Common myeloid progenitor, CD34-positive (primary cell): ENCODE data around the gene PHACTR3.

Experiments
- CTCF ChIA-PET: fragments of 350-600 bp; sonication (Branson Sonifier 250); formaldehyde crosslinking; loops from one replicate; lab custom pipeline; 2021; ENCODE audit warnings: antibody characterized with exemption; lab: Charles Lee
- POLR2A ChIA-PET: fragments of 350-600 bp; sonication (Branson Sonifier 250); formaldehyde crosslinking; loops from one replicate; lab custom pipeline; 2021; ENCODE audit warnings: antibody characterized with exemption; lab: Charles Lee
- DNase-seq, 3 donors: peaks; one replicate each; pipeline versions ENCODE4 v3.0.0 to v3.0.0-alpha.2; 2013
- H3K27ac ChIP-seq, 2 experiments: 1 replicate in 1 of 2; 2 replicates in 1 of 2; pipeline ENCODE4 v1.7.0; 2013; ENCODE audit warnings: inconsistent platforms in 2 of 2, low read length in 2 of 2, mild to moderate bottlenecking in 2 of 2, low read depth in 1 of 2, moderate library complexity in 1 of 2; ENCODE audit not compliant: severe bottlenecking in 2 of 2, insufficient read depth in 1 of 2, poor library complexity in 1 of 2
- H3K27me3 ChIP-seq, 5 experiments: replicated peaks in 2 of 5; 1 replicate in 3 of 5; 2 replicates in 2 of 5; pipeline versions ENCODE4 v1.6.1 to v1.7.0; 2013; ENCODE audit warnings: low read length in 4 of 5, mild to moderate bottlenecking in 2 of 5, moderate library complexity in 2 of 5, inconsistent platforms in 1 of 5; ENCODE audit not compliant: insufficient read depth in 5 of 5, control insufficient read depth in 4 of 5
- H3K36me3 ChIP-seq, 4 experiments: 1 replicate in 2 of 4; 2 replicates in 2 of 4; pipeline versions ENCODE4 v1.6.1 to v1.7.0; 2013; ENCODE audit warnings: low read length in 3 of 4, control low read depth in 1 of 4, mild to moderate bottlenecking in 1 of 4; ENCODE audit not compliant: control insufficient read depth in 4 of 4, insufficient read depth in 4 of 4
- H3K4me1 ChIP-seq, 4 experiments: 1 replicate in 3 of 4; 2 replicates in 1 of 4; pipeline versions ENCODE4 v1.6.1 to v1.7.1; 2013; ENCODE audit warnings: low read length in 3 of 4, mild to moderate bottlenecking in 3 of 4, control low read depth in 1 of 4, inconsistent platforms in 1 of 4, moderate library complexity in 1 of 4; ENCODE audit not compliant: control insufficient read depth in 4 of 4, insufficient read depth in 4 of 4; ENCODE audit errors: control extremely low read depth in 1 of 4
- H3K4me3 ChIP-seq, 7 experiments: 1 replicate in 4 of 7; 2 replicates in 3 of 7; pipeline versions ENCODE4 v1.5.1 to v1.7.0; 2013; ENCODE audit warnings: mild to moderate bottlenecking in 7 of 7, low read length in 6 of 7, moderate library complexity in 6 of 7, inconsistent platforms in 2 of 7, low read depth in 2 of 7, control low read depth in 1 of 7; ENCODE audit not compliant: insufficient read depth in 4 of 7, control insufficient read depth in 1 of 7; ENCODE audit errors: extremely low read depth in 1 of 7
- H3K9me3 ChIP-seq, 5 experiments: 1 replicate in 4 of 5; 2 replicates in 1 of 5; pipeline versions ENCODE4 v1.6.1 to v1.7.1; 2013; ENCODE audit warnings: low read length in 4 of 5, mild to moderate bottlenecking in 2 of 5, inconsistent platforms in 1 of 5, low read depth in 1 of 5, moderate library complexity in 1 of 5; ENCODE audit not compliant: control insufficient read depth in 4 of 5, insufficient read depth in 2 of 5; ENCODE audit errors: control extremely low read depth in 1 of 5
- WGBS: methylation state at CpG from one replicate; pipeline ENCODE4 v1.1.5; 2013; ENCODE audit not compliant: insufficient coverage; 5-methylcytosine and 5-hydroxymethylcytosine counted together

PHACTR3 gene

GRCh38 chr20:59591061-59591460, 13.3 kb upstream of the PHACTR3 start:
- peaks cover 0 to 30% (median 4%) of the 10 kb centered on the region in 5 experiments for H3K27me3 ChIP-seq
- H3K4me3 ChIP-seq, result no peak overlapping the region
- H3K36me3 ChIP-seq, result no peaks in the 10 kb centered on the region
- CTCF ChIA-PET, result no interaction called here
- POLR2A ChIA-PET, result no interaction called here
- H3K27ac ChIP-seq, result no peak overlapping the region
- peaks cover 0 to 4% (median 0%) of the 10 kb centered on the region in 5 experiments for H3K9me3 ChIP-seq
- no peak for DNase-seq
- peaks cover 0 to 2% (median 0%) of the 10 kb centered on the region in 4 experiments for H3K4me1 ChIP-seq
- WGBS, result 96% methylated on average over 12 of the region's 12 CpGs

- Histone ChIP-seq H3K9me3 (no peaks in the 10 kb centered on the region), H3K27me3 (peaks cover 0 to 36% (median 11%) of the 10 kb centered on the region in 5 experiments), H3K36me3 (no peaks in the 10 kb centered on the region), H3K4me1 (no peaks in the 10 kb centered on the region), H3K4me3 (no peak overlapping the region), H3K27ac (no peak overlapping the region)
- DNase-seq, result no peak
- 81% methylated on average over 5 of the region's 5 CpGs for WGBS
- ChIA-PET CTCF (interaction anchor here (0.8 to 3.7 kb wide), 6 partner anchors 13 to 166 kb away, joined by 3 to 22 read pairs (median 3); no protein-coding TSS in a partner anchor), POLR2A (no interaction called here)
These were observed 7.7 kb upstream of the PHACTR3 start for GRCh38 chr20:59596690-59597089.

- no peaks in the 10 kb centered on the region for H3K4me1 ChIP-seq
- no peak for DNase-seq
- no CpG with 5 or more reads among the region's 1 CpG for WGBS
- H3K36me3 ChIP-seq, result no peaks in the 10 kb centered on the region
- no peaks in the 10 kb centered on the region for H3K9me3 ChIP-seq
- no peak overlapping the region for H3K27ac ChIP-seq
- POLR2A ChIA-PET, result no interaction called here
- no peak overlapping the region for H3K4me3 ChIP-seq
- CTCF ChIA-PET, result interaction anchor here (0.8 to 3.7 kb wide), 5 partner anchors 13 to 165 kb away, joined by 3 to 22 read pairs (median 4); no protein-coding TSS in a partner anchor
- H3K27me3 ChIP-seq, result peaks cover 0 to 42% (median 11%) of the 10 kb centered on the region in 5 experiments
These were observed 7.1 kb upstream of the PHACTR3 start for GRCh38 chr20:59597240-59597639.

GRCh38 chr20:59598625-59599310, 5.6 kb upstream of the PHACTR3 start:
- Histone ChIP-seq H3K9me3 (no peaks in the 10 kb centered on the region), H3K4me1 (no peaks in the 10 kb centered on the region), H3K27me3 (peaks cover 0 to 57% (median 14%) of the 10 kb centered on the region in 5 experiments), H3K4me3 (no peak overlapping the region), H3K36me3 (no peaks in the 10 kb centered on the region), H3K27ac (no peak overlapping the region)
- 26% methylated on average over 9 of the region's 13 CpGs for WGBS
- ChIA-PET CTCF (interaction anchor here (0.8 to 3.7 kb wide), 8 partner anchors 9 to 164 kb away, joined by 3 to 22 read pairs (median 4); no protein-coding TSS in a partner anchor), POLR2A (no interaction called here)
- peak; percentile 6 to 43 (median 36) for DNase-seq

GRCh38 chr20:59599941-59600340, 4.4 kb upstream of the PHACTR3 start:
- Histone ChIP-seq H3K27ac (no peak overlapping the region), H3K36me3 (no peaks in the 10 kb centered on the region), H3K4me1 (peaks cover 0 to 2% (median under 1%) of the 10 kb centered on the region in 4 experiments), H3K9me3 (no peaks in the 10 kb centered on the region), H3K4me3 (no peak overlapping the region), H3K27me3 (peaks cover 0 to 68% (median 13%) of the 10 kb centered on the region in 5 experiments)
- no peak for DNase-seq
- ChIA-PET CTCF (interaction anchor here (2.1 to 3.2 kb wide), 2 partner anchors 10 to 11 kb away, joined by 6 to 18 read pairs; no protein-coding TSS in a partner anchor), POLR2A (no interaction called here)
- WGBS, result 93% methylated on average over 3 of the region's 3 CpGs

GRCh38 chr20:59600472-59600871, 3.9 kb upstream of the PHACTR3 start:
- peaks cover 0 to 6% (median 3%) of the 10 kb centered on the region in 4 experiments for H3K4me1 ChIP-seq
- peaks cover 0 to 73% (median 14%) of the 10 kb centered on the region in 5 experiments for H3K27me3 ChIP-seq
- no peak overlapping the region for H3K4me3 ChIP-seq
- ChIA-PET POLR2A (interaction anchor here (0.6 kb wide), 1 partner anchor 320 kb away, joined by 5 read pairs; no protein-coding TSS in a partner anchor), CTCF (interaction anchor here (0.8 kb wide), 1 partner anchor 30 kb away, joined by 3 read pairs; no protein-coding TSS in a partner anchor)
- H3K9me3 ChIP-seq, result no peaks in the 10 kb centered on the region
- WGBS, result 50% methylated on average over 1 of the region's 5 CpGs
- no peak for DNase-seq
- H3K27ac ChIP-seq, result no peak overlapping the region
- H3K36me3 ChIP-seq, result no peaks in the 10 kb centered on the region

- POLR2A ChIA-PET, result no interaction called here
- CTCF ChIA-PET, result no interaction called here
- Histone ChIP-seq H3K4me3 (no peak overlapping the region), H3K27me3 (peaks cover 0 to 89% (median 24%) of the 10 kb centered on the region in 5 experiments), H3K27ac (no peak overlapping the region), H3K36me3 (no peaks in the 10 kb centered on the region), H3K4me1 (peaks cover 0 to 6% (median 3%) of the 10 kb centered on the region in 4 experiments), H3K9me3 (no peaks in the 10 kb centered on the region)
- 100% methylated on average over 1 of the region's 3 CpGs for WGBS
- DNase-seq, result no peak
These were observed 1.7 kb upstream of the PHACTR3 start for GRCh38 chr20:59602546-59603080.
